T-helper 2 cell treated with Interferon-gamma antibody and Interleukin-4, amounts not matched to agents 5 μg/mL and 100 μg/mL, for 36 hours (primary cell): ENCODE data around the gene KIAA1328.
"Not testable (repeated sequence)": the region's sequence is repeated elsewhere in the genome, so short reads cannot be mapped to it uniquely, and the experiment has no call there.

Source experiments
- DNase-seq: peaks from one replicate; pipeline ENCODE4 v3.0.0; 2021; ENCODE audit warnings: low spot score
- H3K27ac Mint-ChIP-seq: one replicate; pipeline ENCODE4 v1.8.0; 2021; ENCODE audit warnings: mild to moderate bottlenecking, mixed read lengths
- H3K27me3 Mint-ChIP-seq: one replicate; pipeline ENCODE4 v1.8.0; 2021; ENCODE audit warnings: low read depth, mixed read lengths
- H3K36me3 Mint-ChIP-seq: one replicate; pipeline ENCODE4 v1.8.0; 2021; ENCODE audit warnings: low read depth, mixed read lengths
- H3K4me1 Mint-ChIP-seq: one replicate; pipeline ENCODE4 v1.8.0; 2021; ENCODE audit warnings: low read depth, mixed read lengths
- H3K4me3 Mint-ChIP-seq: one replicate; pipeline ENCODE4 v1.8.0; 2022; ENCODE audit warnings: mild to moderate bottlenecking, moderate library complexity, mixed read lengths
- H3K9me3 Mint-ChIP-seq: one replicate; pipeline ENCODE4 v1.8.0; 2021; ENCODE audit warnings: mixed read lengths

The KIAA1328 gene

DNA sequence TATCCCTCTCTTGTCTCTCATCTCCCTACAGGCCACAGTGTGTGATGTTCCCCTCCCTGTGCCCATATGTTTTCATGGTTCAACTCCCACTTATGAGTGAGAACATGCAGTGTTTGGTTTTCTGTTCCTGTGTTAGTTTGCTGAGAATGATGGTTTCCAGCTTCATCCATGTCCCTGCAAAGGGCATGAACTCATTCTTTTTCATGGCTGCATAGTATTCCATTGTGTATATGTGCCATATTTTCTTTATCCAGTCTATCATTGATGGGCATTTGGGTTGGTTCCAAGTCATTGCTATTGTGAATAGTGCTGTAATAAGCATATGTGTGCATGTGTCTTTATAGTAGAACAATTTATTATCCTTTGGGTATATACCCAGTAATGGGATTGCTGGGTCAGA is 44.9 kb downstream of the KIAA1328 start:
- not testable (repeated sequence) for H3K27ac Mint-ChIP-seq, H3K4me3 Mint-ChIP-seq, H3K27me3 Mint-ChIP-seq, H3K36me3 Mint-ChIP-seq, DNase-seq, H3K4me1 Mint-ChIP-seq
- H3K9me3 Mint-ChIP-seq, result peaks cover 13% of the 10 kb centered on the region

DNA sequence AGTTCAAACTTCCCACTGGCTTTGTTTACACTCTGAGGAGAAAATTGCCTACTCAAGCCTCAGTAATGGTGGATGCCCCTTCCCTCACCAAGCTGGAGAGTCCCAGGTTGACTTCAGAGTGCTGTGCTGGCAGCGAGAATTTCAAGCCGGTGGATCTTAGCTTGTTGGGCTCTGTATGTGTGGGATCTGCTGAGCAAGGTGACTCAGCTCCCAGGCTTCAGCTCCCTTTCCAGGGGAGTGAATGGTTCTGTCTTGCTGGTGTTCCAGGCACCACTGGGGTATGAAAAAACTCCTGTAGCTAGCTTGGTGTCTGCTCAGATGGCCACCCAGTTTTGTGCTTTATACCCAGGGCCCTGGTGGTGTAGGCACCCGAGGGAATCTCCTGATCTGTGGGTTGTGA is 50.9 kb downstream of the KIAA1328 start:
- not testable (repeated sequence) for H3K36me3 Mint-ChIP-seq, H3K27ac Mint-ChIP-seq, H3K4me3 Mint-ChIP-seq, H3K4me1 Mint-ChIP-seq, DNase-seq, H3K27me3 Mint-ChIP-seq
- peaks cover 13% of the 10 kb centered on the region for H3K9me3 Mint-ChIP-seq

DNA sequence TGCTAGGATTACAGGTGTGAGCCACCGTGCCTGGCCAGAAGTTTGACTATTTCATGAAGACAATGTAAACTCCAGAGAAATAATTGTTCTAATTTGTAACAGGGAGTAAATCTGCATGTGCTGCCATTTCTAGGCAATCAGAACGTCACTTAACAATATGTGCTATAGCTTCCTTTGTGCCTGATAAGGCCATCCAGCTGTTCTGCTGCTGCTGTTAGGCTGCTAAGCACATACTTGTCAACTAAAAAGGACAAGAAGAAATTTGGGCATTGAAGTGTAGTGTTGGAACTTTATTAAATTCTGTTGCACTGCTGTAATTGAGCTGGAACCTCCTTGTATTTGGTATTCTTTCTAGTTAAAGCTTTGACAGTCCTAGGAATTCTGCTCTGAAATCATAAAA is 57.1 kb downstream of the KIAA1328 start:
- Mint-ChIP-seq H3K36me3 (no peaks in the 10 kb centered on the region), H3K27ac (no peak overlapping the region), H3K27me3 (no peaks in the 10 kb centered on the region), H3K9me3 (no peaks in the 10 kb centered on the region), H3K4me3 (no peak overlapping the region), H3K4me1 (peaks cover 4% of the 10 kb centered on the region)
- DNase-seq, result no peak

DNA sequence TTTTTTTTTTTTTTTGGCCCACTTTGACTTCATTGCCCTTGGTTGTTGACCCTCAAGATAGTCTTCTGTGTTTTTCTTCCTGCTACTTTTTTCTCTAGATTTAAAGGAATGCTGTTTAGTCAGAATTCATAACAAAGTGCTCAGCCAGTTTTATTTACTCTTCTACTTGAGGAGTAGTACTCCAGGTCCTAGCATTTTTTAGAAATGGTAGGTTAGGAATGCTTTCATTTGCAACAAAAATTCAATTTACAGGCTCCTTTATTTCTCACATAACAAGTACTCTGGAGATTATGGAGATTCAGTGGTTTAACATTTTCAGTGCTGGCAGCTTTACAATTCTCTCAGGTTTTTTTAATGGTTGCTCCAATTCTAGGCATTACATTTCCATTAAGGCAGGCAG is 58.2 kb downstream of the KIAA1328 start:
- no peaks in the 10 kb centered on the region for H3K36me3 Mint-ChIP-seq
- no peaks in the 10 kb centered on the region for H3K27me3 Mint-ChIP-seq
- H3K4me1 Mint-ChIP-seq, result peaks cover 4% of the 10 kb centered on the region
- H3K9me3 Mint-ChIP-seq, result no peaks in the 10 kb centered on the region
- H3K27ac Mint-ChIP-seq, result no peak overlapping the region
- no peak for DNase-seq
- H3K4me3 Mint-ChIP-seq, result no peak overlapping the region

DNA sequence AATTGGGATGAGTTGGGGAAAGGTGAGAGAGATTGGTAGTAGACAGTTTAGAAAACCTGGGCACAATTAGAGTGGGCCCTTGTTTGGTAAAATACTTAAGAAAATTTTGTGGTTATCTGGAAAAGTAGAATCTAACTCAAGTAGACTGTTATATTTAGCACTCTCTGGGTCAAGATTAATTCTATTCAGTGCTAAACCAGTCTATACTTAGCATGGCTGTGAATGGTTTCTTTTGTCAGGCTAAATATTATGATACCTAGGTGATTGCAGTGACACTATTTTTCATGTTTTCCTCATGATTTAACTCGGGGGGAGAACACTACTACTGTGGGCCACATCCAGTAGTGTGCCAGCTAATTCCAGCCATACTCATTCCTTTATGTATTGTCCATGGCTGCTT is 58.9 kb downstream of the KIAA1328 start:
- no peak overlapping the region for H3K27ac Mint-ChIP-seq
- H3K4me3 Mint-ChIP-seq, result no peak overlapping the region
- no peaks in the 10 kb centered on the region for H3K27me3 Mint-ChIP-seq
- peaks cover 4% of the 10 kb centered on the region for H3K4me1 Mint-ChIP-seq
- no peaks in the 10 kb centered on the region for H3K36me3 Mint-ChIP-seq
- H3K9me3 Mint-ChIP-seq, result no peaks in the 10 kb centered on the region
- no peak for DNase-seq

DNA sequence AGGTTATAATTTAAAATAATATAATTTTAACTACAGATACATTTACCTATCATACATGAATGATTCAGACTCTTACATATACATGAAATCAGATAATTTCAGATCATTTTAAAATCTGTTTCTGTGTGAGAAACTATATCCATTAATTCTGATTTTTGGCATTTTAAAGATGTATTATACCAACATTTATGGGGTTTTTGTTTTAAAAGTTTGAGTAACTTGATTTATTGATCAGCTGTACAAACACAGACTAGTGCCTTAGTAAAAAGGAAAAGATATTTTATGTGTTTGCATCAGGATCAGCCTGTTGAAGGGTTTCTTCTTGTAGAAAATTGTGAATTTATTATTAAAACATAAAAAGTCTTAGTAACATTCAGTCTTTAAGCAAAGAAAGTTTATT is 59.9 kb downstream of the KIAA1328 start:
- Mint-ChIP-seq H3K27ac (no peak overlapping the region), H3K36me3 (no peaks in the 10 kb centered on the region), H3K4me1 (peaks cover 4% of the 10 kb centered on the region), H3K4me3 (no peak overlapping the region), H3K9me3 (no peaks in the 10 kb centered on the region), H3K27me3 (no peaks in the 10 kb centered on the region)
- DNase-seq, result no peak

DNA sequence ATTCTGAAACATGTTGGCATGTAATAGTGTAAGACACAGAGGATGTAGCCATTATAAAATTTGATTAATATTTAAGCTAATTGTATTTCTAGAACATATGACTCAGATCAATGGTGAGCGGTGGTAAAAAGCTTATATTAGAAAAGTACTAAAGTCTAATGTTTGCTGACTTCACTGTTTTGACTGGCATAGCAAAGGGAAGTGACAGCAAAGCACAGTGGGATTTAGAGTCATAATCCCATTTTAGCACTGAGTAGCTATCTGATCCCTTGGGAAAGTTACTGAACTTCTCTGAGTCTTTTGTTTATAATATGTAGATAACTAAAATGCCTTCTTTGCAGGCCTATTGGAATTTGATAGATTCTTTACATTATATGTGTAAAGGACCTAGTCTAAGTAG is 60.4 kb downstream of the KIAA1328 start:
- H3K4me3 Mint-ChIP-seq, result no peak overlapping the region
- no peaks in the 10 kb centered on the region for H3K9me3 Mint-ChIP-seq
- no peak overlapping the region for H3K27ac Mint-ChIP-seq
- DNase-seq, result no peak
- H3K4me1 Mint-ChIP-seq, result peaks cover 4% of the 10 kb centered on the region
- no peaks in the 10 kb centered on the region for H3K27me3 Mint-ChIP-seq
- H3K36me3 Mint-ChIP-seq, result no peaks in the 10 kb centered on the region

DNA sequence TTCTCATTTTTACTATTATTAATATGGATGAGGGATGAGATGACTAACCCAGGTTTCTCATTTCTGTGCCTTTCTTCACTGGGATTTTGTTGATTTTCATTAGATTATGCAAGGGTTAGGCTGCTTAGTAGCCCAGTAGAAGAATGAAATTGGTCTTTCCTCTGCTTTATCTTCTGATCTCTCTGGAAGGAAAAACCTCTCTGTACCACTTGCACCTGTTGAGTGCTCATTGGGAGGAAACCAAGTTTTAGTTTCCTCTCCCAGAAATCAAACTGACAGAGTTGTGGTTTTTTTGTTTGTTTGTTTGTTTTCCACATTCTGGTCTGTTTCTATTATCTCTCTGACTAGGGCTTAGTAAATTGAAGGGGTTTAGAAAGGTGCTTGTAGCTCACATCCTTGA is 60.8 kb downstream of the KIAA1328 start:
- DNase-seq, result no peak
- no peak overlapping the region for H3K4me3 Mint-ChIP-seq
- H3K4me1 Mint-ChIP-seq, result peaks cover 4% of the 10 kb centered on the region
- no peaks in the 10 kb centered on the region for H3K9me3 Mint-ChIP-seq
- no peaks in the 10 kb centered on the region for H3K27me3 Mint-ChIP-seq
- no peak overlapping the region for H3K27ac Mint-ChIP-seq
- no peaks in the 10 kb centered on the region for H3K36me3 Mint-ChIP-seq

DNA sequence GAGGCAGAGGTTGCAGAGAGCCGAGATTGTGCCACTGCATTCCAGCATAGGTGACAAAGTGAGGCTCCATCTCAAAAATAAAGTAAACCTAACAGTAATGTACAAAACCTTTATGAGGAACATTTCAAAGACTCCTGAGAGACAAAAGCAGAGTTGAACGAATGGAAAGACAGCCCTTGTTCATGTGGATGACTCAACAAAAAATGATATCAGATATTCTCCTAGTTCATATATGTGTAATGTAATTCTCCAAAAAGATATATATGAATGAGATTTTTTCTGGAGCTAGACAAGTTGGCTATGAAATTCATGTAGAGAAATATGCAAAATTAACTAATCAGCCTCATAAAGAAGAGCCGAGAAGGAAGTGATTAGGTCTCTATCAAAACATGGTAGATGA is 61.7 kb downstream of the KIAA1328 start:
- no peaks in the 10 kb centered on the region for H3K9me3 Mint-ChIP-seq
- no peak for DNase-seq
- no peak overlapping the region for H3K27ac Mint-ChIP-seq
- no peak overlapping the region for H3K4me3 Mint-ChIP-seq
- H3K27me3 Mint-ChIP-seq, result no peaks in the 10 kb centered on the region
- H3K36me3 Mint-ChIP-seq, result no peaks in the 10 kb centered on the region
- peaks cover 4% of the 10 kb centered on the region for H3K4me1 Mint-ChIP-seq

DNA sequence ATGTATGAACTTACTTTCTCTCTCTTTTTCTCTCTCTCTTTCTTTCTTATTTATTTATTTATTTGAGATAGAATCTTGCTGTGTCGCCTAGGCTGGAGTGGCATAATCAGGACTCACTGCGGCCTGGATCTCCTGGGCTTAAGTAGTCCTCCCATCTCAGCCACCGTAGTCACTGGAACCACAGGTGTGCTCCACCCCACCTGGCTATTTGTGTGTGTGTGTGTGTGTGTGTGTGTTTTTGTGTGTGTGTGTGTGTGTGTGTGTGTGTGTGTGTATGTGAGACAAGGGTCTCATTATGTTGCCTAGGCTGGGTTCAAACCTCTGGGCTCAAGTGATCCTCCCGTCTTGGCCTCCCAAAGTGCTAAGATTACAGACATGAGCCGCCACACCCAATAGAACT is 64.3 kb downstream of the KIAA1328 start:
- Mint-ChIP-seq H3K27me3 (no peaks in the 10 kb centered on the region), H3K4me3 (no peak overlapping the region), H3K4me1 (peaks cover 4% of the 10 kb centered on the region), H3K27ac (no peak overlapping the region), H3K36me3 (peaks cover 2% of the 10 kb centered on the region), H3K9me3 (peaks cover 2% of the 10 kb centered on the region)
- DNase-seq, result no peak

DNA sequence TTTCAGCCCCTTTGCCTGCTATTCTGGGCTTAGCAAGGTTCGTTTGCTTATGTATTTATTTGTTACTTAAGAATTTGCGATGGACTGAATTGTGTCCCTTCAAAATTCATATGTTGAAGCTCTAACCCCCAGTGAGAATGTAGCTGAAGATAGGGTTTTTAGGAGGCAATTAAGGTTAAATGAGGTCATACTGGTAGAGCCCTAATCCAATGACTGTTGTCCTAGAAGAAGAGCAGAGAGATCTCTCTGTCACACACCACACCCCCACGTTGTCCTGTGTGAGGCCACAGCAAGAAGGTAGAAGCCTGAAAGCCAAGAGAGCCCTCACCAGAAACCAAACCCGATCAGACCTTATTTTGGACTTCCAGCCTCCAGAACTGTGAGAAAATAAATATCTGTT is 66.7 kb downstream of the KIAA1328 start:
- H3K36me3 Mint-ChIP-seq, result peaks cover 7% of the 10 kb centered on the region
- H3K4me3 Mint-ChIP-seq, result no peak overlapping the region
- H3K4me1 Mint-ChIP-seq, result no peaks in the 10 kb centered on the region
- H3K27me3 Mint-ChIP-seq, result no peaks in the 10 kb centered on the region
- H3K9me3 Mint-ChIP-seq, result peaks cover 13% of the 10 kb centered on the region
- no peak overlapping the region for H3K27ac Mint-ChIP-seq
- no peak for DNase-seq

DNA sequence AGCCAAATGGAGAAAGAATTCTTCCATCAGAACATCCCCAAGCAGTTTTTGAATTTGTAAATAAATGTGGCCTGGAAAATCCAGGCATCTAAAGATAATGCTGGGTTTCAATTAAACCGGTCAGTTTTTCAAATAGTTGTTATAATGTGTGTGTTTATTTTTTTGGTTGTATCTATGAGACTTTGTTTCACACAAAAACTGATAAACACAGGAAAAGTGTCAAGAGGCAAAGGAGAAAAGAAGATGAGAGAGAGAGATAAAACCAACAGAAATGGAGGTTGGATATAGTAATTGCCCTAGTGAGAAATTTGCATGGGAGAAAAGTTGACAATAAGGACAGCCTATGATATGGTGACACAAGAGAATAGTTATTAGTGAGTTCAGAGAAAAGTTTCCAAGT is 68.3 kb downstream of the KIAA1328 start:
- H3K9me3 Mint-ChIP-seq, result peaks cover 13% of the 10 kb centered on the region
- H3K27ac Mint-ChIP-seq, result no peak overlapping the region
- H3K4me3 Mint-ChIP-seq, result no peak overlapping the region
- H3K36me3 Mint-ChIP-seq, result peaks cover 7% of the 10 kb centered on the region
- no peaks in the 10 kb centered on the region for H3K4me1 Mint-ChIP-seq
- H3K27me3 Mint-ChIP-seq, result no peaks in the 10 kb centered on the region
- no peak for DNase-seq

DNA sequence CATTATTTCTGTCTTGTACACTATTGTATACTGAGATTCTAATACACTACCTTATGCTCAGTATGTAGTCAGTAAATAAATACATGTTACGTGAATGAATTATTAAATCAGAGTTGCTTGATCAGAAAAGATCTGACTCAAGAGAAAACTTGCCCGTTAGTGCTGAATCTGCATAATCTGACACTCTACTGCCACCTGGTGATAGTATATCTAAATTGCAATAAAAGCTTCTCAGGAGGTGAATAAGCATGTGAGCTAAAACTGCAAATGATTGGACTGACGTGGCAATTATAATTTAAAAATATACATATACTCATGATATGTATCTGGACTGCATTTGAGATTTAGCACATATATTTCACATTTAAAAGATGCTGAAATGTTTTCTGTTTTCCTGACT is 70.4 kb downstream of the KIAA1328 start:
- H3K4me1 Mint-ChIP-seq, result no peaks in the 10 kb centered on the region
- peaks cover 7% of the 10 kb centered on the region for H3K36me3 Mint-ChIP-seq
- no peaks in the 10 kb centered on the region for H3K27me3 Mint-ChIP-seq
- no peak for DNase-seq
- H3K4me3 Mint-ChIP-seq, result no peak overlapping the region
- peaks cover 13% of the 10 kb centered on the region for H3K9me3 Mint-ChIP-seq
- no peak overlapping the region for H3K27ac Mint-ChIP-seq

DNA sequence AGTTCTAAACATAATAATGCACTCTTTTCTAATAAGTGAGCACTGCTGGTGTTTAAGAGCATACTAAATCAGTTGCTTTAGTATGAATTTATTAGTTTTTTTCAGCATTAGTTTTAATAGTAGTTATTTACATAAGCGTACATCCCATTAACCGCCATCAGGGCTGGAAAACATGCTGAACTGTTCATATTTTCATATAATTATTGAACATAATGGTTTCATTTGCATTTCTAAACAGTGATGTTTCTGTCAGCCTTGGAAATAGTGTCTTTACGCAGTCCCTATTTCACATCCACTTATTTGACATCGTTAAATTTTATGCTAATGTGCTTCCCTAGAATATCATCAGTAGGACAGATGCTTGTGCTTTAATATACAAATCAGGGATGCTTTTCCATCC is 71.5 kb downstream of the KIAA1328 start:
- Mint-ChIP-seq H3K27me3 (no peaks in the 10 kb centered on the region), H3K9me3 (peaks cover 13% of the 10 kb centered on the region), H3K27ac (no peak overlapping the region), H3K4me3 (no peak overlapping the region), H3K36me3 (peaks cover 7% of the 10 kb centered on the region), H3K4me1 (no peaks in the 10 kb centered on the region)
- DNase-seq, result no peak

DNA sequence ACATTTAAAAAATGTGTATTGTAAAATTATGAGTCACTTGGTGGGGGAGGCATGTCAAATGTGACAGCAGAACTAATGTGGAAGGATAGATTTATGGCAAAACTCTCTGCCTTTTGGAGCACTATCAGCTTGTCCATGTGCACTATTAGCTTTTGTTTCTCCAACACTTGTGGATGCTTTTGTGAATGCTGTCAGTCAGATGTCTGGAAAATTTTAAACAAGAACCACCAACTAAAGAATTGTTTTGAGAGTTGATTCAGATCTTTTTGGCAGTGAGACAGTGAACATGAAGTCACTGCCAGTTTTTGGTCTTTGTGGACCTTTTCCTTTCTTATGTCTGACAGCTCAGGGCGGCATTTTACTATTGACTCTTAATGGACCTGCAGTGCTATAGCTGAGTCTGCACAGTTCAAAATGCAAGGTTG is 72.4 kb downstream of the KIAA1328 start:
- H3K27ac Mint-ChIP-seq, result no peak overlapping the region
- H3K27me3 Mint-ChIP-seq, result no peaks in the 10 kb centered on the region
- H3K4me1 Mint-ChIP-seq, result no peaks in the 10 kb centered on the region
- DNase-seq, result no peak
- no peak overlapping the region for H3K4me3 Mint-ChIP-seq
- H3K9me3 Mint-ChIP-seq, result peaks cover 13% of the 10 kb centered on the region
- H3K36me3 Mint-ChIP-seq, result peaks cover 7% of the 10 kb centered on the region
